ENCODE data around the gene SRMS. TPM values are rescaled to one million over a fixed set of nuclear protein-coding genes. Genes with fewer than 3 reads are reported as not detected.

Gene SRMS
- total and polyA plus RNA-seq, 4 donors = not detected

DNA sequence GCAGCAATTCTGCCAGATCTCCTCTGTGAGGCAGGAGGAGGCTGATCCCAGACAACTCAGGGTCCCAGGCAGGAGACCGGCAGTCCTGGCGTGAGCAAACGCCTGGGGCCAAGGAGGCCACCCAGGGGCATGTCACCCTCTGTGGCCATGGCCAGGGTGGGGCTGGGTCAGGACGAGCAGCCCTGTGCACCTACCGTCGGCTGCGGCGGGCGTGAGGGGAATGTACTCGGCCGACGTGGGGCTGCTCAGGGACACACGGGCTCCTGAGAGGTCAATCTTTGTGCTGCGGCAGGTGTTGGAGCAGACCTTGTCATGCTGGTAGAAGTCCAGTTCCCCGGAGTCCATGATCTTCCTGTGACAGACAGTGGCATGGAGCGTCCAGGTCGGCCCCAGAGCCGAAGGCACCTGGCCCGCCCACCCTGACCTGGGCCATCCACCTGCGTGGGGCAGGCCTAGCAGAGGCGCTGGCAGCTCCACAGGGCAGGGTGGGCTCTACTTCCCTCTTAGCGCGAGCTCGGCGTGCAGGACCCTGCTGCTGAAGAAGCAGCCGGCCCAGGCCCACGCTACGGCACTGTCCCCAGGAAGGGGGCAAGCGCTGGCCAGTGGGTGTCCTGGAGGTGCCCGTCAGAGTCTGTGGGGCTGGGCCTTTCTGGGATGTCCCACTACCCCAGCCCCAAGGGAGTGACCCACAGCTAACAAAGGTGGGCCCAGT, 48.0 kb upstream of the SRMS start:
- Histone ChIP-seq H3K36me3 (ENCODE audit: control insufficient read depth in 4 of 4, insufficient read depth in 3 of 4, low read depth in 1 of 4, low read length in 3 of 4) (peaks cover 9 to 58% (median 13%) of the 10 kb centered on the region in 4 donors), H3K4me1 (ENCODE audit: control insufficient read depth in 4 of 4, insufficient read depth in 4 of 4, low read length in 3 of 4) (no peaks in the 10 kb centered on the region), H3K9me3 (ENCODE audit: control insufficient read depth in 4 of 4, low read length in 3 of 4) (no peaks in the 10 kb centered on the region), H3K9ac (ENCODE audit: low read depth in 1 of 2, low read length in 2 of 2) (no peak overlapping the region), H3K4me3 (ENCODE audit: low read depth in 1 of 3, low read length in 3 of 3) (no peak overlapping the region), H3K27me3 (ENCODE audit: control insufficient read depth in 4 of 4, insufficient read depth in 4 of 4, low read length in 3 of 4) (no peaks in the 10 kb centered on the region), H3K27ac (ENCODE audit: low read depth in 1 of 2, low read length in 2 of 2) (no peak overlapping the region)
- no peak for DNase-seq (ENCODE audit: low spot score)
- WGBS = 95% methylated on average over 30 of the region's 30 CpGs
- TF ChIP-seq, protein P1, sequence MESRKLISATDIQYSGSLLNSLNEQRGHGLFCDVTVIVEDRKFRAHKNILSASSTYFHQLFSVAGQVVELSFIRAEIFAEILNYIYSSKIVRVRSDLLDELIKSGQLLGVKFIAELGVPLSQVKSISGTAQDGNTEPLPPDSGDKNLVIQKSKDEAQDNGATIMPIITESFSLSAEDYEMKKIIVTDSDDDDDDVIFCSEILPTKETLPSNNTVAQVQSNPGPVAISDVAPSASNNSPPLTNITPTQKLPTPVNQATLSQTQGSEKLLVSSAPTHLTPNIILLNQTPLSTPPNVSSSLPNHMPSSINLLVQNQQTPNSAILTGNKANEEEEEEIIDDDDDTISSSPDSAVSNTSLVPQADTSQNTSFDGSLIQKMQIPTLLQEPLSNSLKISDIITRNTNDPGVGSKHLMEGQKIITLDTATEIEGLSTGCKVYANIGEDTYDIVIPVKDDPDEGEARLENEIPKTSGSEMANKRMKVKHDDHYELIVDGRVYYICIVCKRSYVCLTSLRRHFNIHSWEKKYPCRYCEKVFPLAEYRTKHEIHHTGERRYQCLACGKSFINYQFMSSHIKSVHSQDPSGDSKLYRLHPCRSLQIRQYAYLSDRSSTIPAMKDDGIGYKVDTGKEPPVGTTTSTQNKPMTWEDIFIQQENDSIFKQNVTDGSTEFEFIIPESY (IDR thresholded peaks at IDR 0.05) = no peak
- TF ChIP-seq, protein P2, sequence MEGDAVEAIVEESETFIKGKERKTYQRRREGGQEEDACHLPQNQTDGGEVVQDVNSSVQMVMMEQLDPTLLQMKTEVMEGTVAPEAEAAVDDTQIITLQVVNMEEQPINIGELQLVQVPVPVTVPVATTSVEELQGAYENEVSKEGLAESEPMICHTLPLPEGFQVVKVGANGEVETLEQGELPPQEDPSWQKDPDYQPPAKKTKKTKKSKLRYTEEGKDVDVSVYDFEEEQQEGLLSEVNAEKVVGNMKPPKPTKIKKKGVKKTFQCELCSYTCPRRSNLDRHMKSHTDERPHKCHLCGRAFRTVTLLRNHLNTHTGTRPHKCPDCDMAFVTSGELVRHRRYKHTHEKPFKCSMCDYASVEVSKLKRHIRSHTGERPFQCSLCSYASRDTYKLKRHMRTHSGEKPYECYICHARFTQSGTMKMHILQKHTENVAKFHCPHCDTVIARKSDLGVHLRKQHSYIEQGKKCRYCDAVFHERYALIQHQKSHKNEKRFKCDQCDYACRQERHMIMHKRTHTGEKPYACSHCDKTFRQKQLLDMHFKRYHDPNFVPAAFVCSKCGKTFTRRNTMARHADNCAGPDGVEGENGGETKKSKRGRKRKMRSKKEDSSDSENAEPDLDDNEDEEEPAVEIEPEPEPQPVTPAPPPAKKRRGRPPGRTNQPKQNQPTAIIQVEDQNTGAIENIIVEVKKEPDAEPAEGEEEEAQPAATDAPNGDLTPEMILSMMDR (IDR thresholded peaks at IDR 0.05; ENCODE audit: low read depth, low read length, missing input control) = no peak
- TF ChIP-seq, protein P3, sequence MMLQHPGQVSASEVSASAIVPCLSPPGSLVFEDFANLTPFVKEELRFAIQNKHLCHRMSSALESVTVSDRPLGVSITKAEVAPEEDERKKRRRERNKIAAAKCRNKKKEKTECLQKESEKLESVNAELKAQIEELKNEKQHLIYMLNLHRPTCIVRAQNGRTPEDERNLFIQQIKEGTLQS (IDR thresholded peaks at IDR 0.05) = no peak

DNA sequence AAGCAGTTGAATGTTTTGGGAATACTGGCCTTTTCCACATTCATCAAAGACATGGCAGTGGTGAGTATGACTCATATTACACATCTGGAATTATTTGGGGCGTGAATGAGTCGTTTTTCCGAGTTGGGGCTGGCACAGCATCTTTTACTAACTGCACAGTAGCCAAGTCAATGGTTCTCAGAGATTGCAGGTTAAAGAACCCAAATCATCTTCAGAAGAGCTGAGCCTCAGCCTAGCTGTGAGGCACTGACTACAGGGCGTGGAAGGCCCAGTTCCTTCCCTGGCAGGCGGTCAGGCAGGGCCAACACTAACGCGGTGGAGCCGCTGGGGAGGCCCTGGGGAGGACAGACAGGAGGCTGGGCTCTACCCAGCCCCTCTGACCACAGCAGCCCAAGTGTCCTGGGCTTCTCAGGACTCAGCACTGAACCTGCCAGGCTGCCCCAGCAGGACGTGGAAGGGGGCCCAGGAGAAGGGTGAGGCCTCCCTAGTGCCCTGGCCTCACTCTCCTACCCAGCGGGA, 46.6 kb upstream of the SRMS start:
- DNase-seq (ENCODE audit: low spot score) = no peak

More for the DNA sequence above, 46.6 kb upstream of the SRMS start:
- Histone ChIP-seq H3K4me1 (ENCODE audit: control insufficient read depth in 4 of 4, insufficient read depth in 4 of 4, low read length in 3 of 4) (no peaks in the 10 kb centered on the region), H3K4me3 (ENCODE audit: low read depth in 1 of 3, low read length in 3 of 3) (no peak overlapping the region), H3K36me3 (ENCODE audit: control insufficient read depth in 4 of 4, insufficient read depth in 3 of 4, low read depth in 1 of 4, low read length in 3 of 4) (peaks cover 9 to 66% (median 16%) of the 10 kb centered on the region in 4 donors), H3K9me3 (ENCODE audit: control insufficient read depth in 4 of 4, low read length in 3 of 4) (no peaks in the 10 kb centered on the region), H3K27ac (ENCODE audit: low read depth in 1 of 2, low read length in 2 of 2) (no peak overlapping the region), H3K9ac (ENCODE audit: low read depth in 1 of 2, low read length in 2 of 2) (no peak overlapping the region), H3K27me3 (ENCODE audit: control insufficient read depth in 4 of 4, insufficient read depth in 4 of 4, low read length in 3 of 4) (no peaks in the 10 kb centered on the region)
- TF ChIP-seq, protein P3 (IDR thresholded peaks at IDR 0.05) = no peak
- TF ChIP-seq SP1 (IDR thresholded peaks at IDR 0.05) (no peak), FOXA1 (IDR thresholded peaks at IDR 0.05) (no peak), GABPA (IDR thresholded peaks at IDR 0.05 in 1 of 2, conservative IDR thresholded peaks at IDR 0.05 in 1 of 2) (no peak), EGR1 (IDR thresholded peaks at IDR 0.05; ENCODE audit: low read depth in 2 of 2) (no peak), NR2F2 (IDR thresholded peaks at IDR 0.05) (no peak), RXRA (IDR thresholded peaks at IDR 0.05) (no peak), FOXA2 (IDR thresholded peaks at IDR 0.05) (no peak), TAF1 (conservative IDR thresholded peaks at IDR 0.05) (no peak), JUND (IDR thresholded peaks at IDR 0.05) (no peak), YY1 (IDR thresholded peaks at IDR 0.05) (no peak), RAD21 (IDR thresholded peaks at IDR 0.05) (no peak), HNF4G (IDR thresholded peaks at IDR 0.05) (no peak)
- TF ChIP-seq, protein P1 (IDR thresholded peaks at IDR 0.05) = no peak
- TF ChIP-seq, protein P2 (IDR thresholded peaks at IDR 0.05; ENCODE audit: low read depth, low read length, missing input control) = no peak
- TF ChIP-seq, protein P4, sequence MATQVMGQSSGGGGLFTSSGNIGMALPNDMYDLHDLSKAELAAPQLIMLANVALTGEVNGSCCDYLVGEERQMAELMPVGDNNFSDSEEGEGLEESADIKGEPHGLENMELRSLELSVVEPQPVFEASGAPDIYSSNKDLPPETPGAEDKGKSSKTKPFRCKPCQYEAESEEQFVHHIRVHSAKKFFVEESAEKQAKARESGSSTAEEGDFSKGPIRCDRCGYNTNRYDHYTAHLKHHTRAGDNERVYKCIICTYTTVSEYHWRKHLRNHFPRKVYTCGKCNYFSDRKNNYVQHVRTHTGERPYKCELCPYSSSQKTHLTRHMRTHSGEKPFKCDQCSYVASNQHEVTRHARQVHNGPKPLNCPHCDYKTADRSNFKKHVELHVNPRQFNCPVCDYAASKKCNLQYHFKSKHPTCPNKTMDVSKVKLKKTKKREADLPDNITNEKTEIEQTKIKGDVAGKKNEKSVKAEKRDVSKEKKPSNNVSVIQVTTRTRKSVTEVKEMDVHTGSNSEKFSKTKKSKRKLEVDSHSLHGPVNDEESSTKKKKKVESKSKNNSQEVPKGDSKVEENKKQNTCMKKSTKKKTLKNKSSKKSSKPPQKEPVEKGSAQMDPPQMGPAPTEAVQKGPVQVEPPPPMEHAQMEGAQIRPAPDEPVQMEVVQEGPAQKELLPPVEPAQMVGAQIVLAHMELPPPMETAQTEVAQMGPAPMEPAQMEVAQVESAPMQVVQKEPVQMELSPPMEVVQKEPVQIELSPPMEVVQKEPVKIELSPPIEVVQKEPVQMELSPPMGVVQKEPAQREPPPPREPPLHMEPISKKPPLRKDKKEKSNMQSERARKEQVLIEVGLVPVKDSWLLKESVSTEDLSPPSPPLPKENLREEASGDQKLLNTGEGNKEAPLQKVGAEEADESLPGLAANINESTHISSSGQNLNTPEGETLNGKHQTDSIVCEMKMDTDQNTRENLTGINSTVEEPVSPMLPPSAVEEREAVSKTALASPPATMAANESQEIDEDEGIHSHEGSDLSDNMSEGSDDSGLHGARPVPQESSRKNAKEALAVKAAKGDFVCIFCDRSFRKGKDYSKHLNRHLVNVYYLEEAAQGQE (IDR thresholded peaks at IDR 0.05) = no peak
- 96% methylated on average over 10 of the region's 10 CpGs for WGBS

Data from liver (tissue), 9 donors.